Liver (tissue), 9 donors: ENCODE data around the gene SLC25A25. TPM values are rescaled to one million over a fixed set of nuclear protein-coding genes. Genes with fewer than 3 reads are reported as not detected.
A peak's percentile ranks its signal among the peaks of the same experiment; 100 is the strongest.

Source experiments
- DNase-seq: peaks from one replicate; pipeline ENCODE4 v3.0.0-alpha.2; 2017; ENCODE audit warnings: low spot score
- H3K27ac ChIP-seq, 2 donors: one replicate each; pipeline ENCODE4 v1.7.0; 2013; ENCODE audit warnings: inconsistent platforms in 2 of 2, low read length in 2 of 2, control low read depth in 1 of 2, low read depth in 1 of 2, mild to moderate bottlenecking in 1 of 2
- H3K27me3 ChIP-seq, 4 donors: one replicate each; pipeline versions ENCODE4 v1.6.1 to v1.7.0; 2013; ENCODE audit warnings: low read length in 3 of 4, inconsistent platforms in 1 of 4, mild to moderate bottlenecking in 1 of 4, moderate library complexity in 1 of 4; ENCODE audit not compliant: control insufficient read depth in 4 of 4, insufficient read depth in 4 of 4
- H3K36me3 ChIP-seq, 4 donors: one replicate each; pipeline versions ENCODE4 v1.6.1 to v1.7.0; 2013; ENCODE audit warnings: low read length in 3 of 4, mild to moderate bottlenecking in 3 of 4, low read depth in 1 of 4, moderate library complexity in 1 of 4; ENCODE audit not compliant: control insufficient read depth in 4 of 4, insufficient read depth in 3 of 4
- H3K4me1 ChIP-seq, 4 donors: one replicate each; pipeline versions ENCODE4 v1.6.1 to v1.7.0; 2013; ENCODE audit warnings: low read length in 3 of 4, mild to moderate bottlenecking in 3 of 4, moderate library complexity in 1 of 4; ENCODE audit not compliant: control insufficient read depth in 4 of 4, insufficient read depth in 4 of 4
- H3K4me3 ChIP-seq, 3 donors: one replicate each; pipeline versions ENCODE4 v1.6.1 to v1.7.0; 2013; ENCODE audit warnings: low read length in 3 of 3, control low read depth in 1 of 3, low read depth in 1 of 3, mild to moderate bottlenecking in 1 of 3
- H3K9ac ChIP-seq, 2 donors: one replicate each; pipeline ENCODE4 v1.7.0; 2013; ENCODE audit warnings: low read length in 2 of 2, mild to moderate bottlenecking in 2 of 2, moderate library complexity in 2 of 2, control low read depth in 1 of 2, low read depth in 1 of 2
- H3K9me3 ChIP-seq, 4 donors: one replicate each; pipeline versions ENCODE4 v1.6.1 to v1.7.0; 2013; ENCODE audit warnings: low read length in 3 of 4; ENCODE audit not compliant: control insufficient read depth in 4 of 4
- EGR1 ChIP-seq, 2 donors: IDR thresholded peaks; 2 replicates each; pipeline ENCODE4 v1.6.1; 2016 to 2018; ENCODE audit warnings: antibody characterized with exemption in 2 of 2, low read depth in 2 of 2
- FOXA1 ChIP-seq: IDR thresholded peaks from 2 replicates; pipeline ENCODE4 v1.6.1; 2016; ENCODE audit warnings: antibody characterized with exemption
- FOXA2 ChIP-seq: IDR thresholded peaks from 2 replicates; pipeline ENCODE4 v1.6.1; 2016; ENCODE audit warnings: antibody characterized with exemption
- GABPA ChIP-seq, 2 donors: IDR thresholded peaks in 1 of 2; conservative IDR thresholded peaks in 1 of 2; 2 replicates each; pipeline ENCODE4 v1.6.1; 2016; ENCODE audit warnings: antibody characterized with exemption in 2 of 2, mild to moderate bottlenecking in 1 of 2, moderate library complexity in 1 of 2
- HNF4A ChIP-seq, 2 donors: conservative IDR thresholded peaks; 2 replicates each; pipeline ENCODE4 v1.6.1; 2016; ENCODE audit warnings: antibody characterized with exemption in 2 of 2, mild to moderate bottlenecking in 2 of 2
- JUND ChIP-seq, 2 donors: IDR thresholded peaks; 2 replicates each; pipeline ENCODE4 v1.6.1; 2016; ENCODE audit warnings: antibody characterized with exemption in 2 of 2
- MAX ChIP-seq: IDR thresholded peaks from 2 replicates; pipeline ENCODE4 v1.6.1; 2016; ENCODE audit warnings: antibody characterized with exemption
- NR2F2 ChIP-seq: IDR thresholded peaks from 2 replicates; pipeline ENCODE4 v1.6.1; 2016; ENCODE audit warnings: antibody characterized with exemption
- RXRA ChIP-seq, 2 donors: IDR thresholded peaks; 2 replicates each; pipeline ENCODE4 v1.6.1; 2017 to 2018; ENCODE audit warnings: antibody characterized with exemption in 2 of 2, mild to moderate bottlenecking in 1 of 2
- SP1 ChIP-seq: IDR thresholded peaks from 2 replicates; pipeline ENCODE4 v1.6.1; 2018; ENCODE audit warnings: antibody characterized with exemption, mild to moderate bottlenecking
- YY1 ChIP-seq: IDR thresholded peaks from 2 replicates; pipeline ENCODE4 v1.6.1; 2016; ENCODE audit warnings: antibody characterized with exemption, mild to moderate bottlenecking
- WGBS: extraction: QIAGEN DNeasy Blood & Tissue Kit; methylation state at CpG from one replicate; pipeline ENCODE4 v1.1.7; 2013; 5-methylcytosine and 5-hydroxymethylcytosine counted together
- polyA plus RNA-seq, 2 donors: library from polyadenylated mRNA; stranded (reverse) in 1 of 2; unstranded in 1 of 2; fragments of 200-250 nt in 1 of 2; fragments of >200 nt in 1 of 2; fragmentation: Nextera tagmentation in 1 of 2; extraction: Ambion mirVana in 1 of 2; gene quantifications; one replicate each; pipeline versions ENCODE4 v1.2.1 to v1.2.3, GENCODE V29; 2013 to 2015
- total RNA-seq, 2 donors: library from RNA; depleted of rRNA; stranded (reverse); fragments of >200 nt; gene quantifications; one replicate each; pipeline ENCODE4 v1.2.3, GENCODE V29; 2014
- TF ChIP-seq, protein P1 (sequence below): IDR thresholded peaks from 2 replicates; pipeline ENCODE4 v1.6.1; 2016; ENCODE audit warnings: antibody characterized with exemption, mild to moderate bottlenecking
- donor health status: healthy.
- donor health status: healthy.
- donor health status: healthy.
- donor health status: healthy.
- donor health status: healthy.

SLC25A25 gene
- total and polyA plus RNA-seq, 4 donors: 21.7 to 74.6 (median 39.3) TPM

GRCh38 chr9:128148509-128149000 lies 80.5 kb downstream of the SLC25A25 start:
- DNase-seq: no peak
- Histone ChIP-seq H3K4me3 (no peak overlapping the region), H3K27ac (no peak overlapping the region), H3K9ac (no peak overlapping the region), H3K36me3 (no peaks in the 10 kb centered on the region), H3K9me3 (no peaks in the 10 kb centered on the region), H3K4me1 (peaks cover 8 to 13% (median 10%) of the 10 kb centered on the region in 4 donors), H3K27me3 (no peaks in the 10 kb centered on the region)
- TF ChIP-seq MAX (no peak), GABPA (IDR thresholded peaks at IDR 0.05 in 1 of 2, conservative IDR thresholded peaks at IDR 0.05 in 1 of 2) (no peak), JUND (IDR thresholded peaks at IDR 0.05) (no peak), FOXA1 (no peak)
- 89% methylated on average over 5 of the region's 5 CpGs for WGBS

DNA sequence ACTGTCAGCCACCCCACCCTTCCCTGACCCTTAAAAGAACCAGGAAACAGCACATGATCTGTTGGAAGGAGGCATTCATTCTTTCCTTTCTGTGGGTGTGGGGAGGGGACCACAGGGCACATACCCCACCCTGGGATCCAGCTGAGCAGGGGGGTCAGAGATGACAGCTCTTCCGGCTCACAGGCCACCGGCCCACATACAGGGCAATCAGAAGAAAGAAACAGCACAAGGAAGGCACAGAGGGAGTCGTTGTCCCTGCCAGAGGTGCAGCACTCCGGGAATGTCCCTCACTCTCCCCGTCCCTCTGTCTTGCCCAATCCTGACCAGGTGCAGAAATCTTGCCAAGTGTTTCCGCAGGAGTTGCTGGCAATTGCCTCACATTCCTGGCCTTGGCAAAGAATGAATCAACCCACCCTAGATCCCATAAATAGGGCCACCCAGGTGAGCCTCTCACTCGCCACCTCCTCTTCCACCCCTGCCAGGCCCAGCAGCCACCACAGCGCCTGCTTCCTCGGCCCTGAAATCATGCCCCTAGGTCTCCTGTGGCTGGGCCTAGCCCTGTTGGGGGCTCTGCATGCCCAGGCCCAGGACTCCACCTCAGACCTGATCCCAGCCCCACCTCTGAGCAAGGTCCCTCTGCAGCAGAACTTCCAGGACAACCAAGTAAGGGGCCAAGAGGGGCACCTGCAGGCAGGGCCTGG lies 81.1 kb downstream of the SLC25A25 start, which contains the start of gene LCN2:
Gene LCN2 (plus strand): TSS at position 453 of the 701 bp plus-strand sequence. CDS start 73 bp downstream, at position 526.
- Histone ChIP-seq H3K36me3 (no peaks in the 10 kb centered on the region), H3K9ac (no peak within 1 kb of the TSS), H3K4me3 (no peak within 1 kb of the TSS), H3K9me3 (no peaks in the 10 kb centered on the region), H3K27ac (peak within 1 kb of the TSS; percentile 15 to 39), H3K4me1 (peaks cover 8 to 13% (median 10%) of the 10 kb centered on the region in 4 donors), H3K27me3 (no peaks in the 10 kb centered on the region)
- WGBS: 34% methylated on average over 9 of the region's 9 CpGs
- peak; percentile 38 to 58 for TF ChIP-seq HNF4A (conservative IDR thresholded peaks at IDR 0.05)
- TF ChIP-seq YY1: no peak
- TF ChIP-seq SP1: peak; percentile 69
- peak; percentile 60 to 69 for TF ChIP-seq RXRA (IDR thresholded peaks at IDR 0.05)
- TF ChIP-seq, protein P1, sequence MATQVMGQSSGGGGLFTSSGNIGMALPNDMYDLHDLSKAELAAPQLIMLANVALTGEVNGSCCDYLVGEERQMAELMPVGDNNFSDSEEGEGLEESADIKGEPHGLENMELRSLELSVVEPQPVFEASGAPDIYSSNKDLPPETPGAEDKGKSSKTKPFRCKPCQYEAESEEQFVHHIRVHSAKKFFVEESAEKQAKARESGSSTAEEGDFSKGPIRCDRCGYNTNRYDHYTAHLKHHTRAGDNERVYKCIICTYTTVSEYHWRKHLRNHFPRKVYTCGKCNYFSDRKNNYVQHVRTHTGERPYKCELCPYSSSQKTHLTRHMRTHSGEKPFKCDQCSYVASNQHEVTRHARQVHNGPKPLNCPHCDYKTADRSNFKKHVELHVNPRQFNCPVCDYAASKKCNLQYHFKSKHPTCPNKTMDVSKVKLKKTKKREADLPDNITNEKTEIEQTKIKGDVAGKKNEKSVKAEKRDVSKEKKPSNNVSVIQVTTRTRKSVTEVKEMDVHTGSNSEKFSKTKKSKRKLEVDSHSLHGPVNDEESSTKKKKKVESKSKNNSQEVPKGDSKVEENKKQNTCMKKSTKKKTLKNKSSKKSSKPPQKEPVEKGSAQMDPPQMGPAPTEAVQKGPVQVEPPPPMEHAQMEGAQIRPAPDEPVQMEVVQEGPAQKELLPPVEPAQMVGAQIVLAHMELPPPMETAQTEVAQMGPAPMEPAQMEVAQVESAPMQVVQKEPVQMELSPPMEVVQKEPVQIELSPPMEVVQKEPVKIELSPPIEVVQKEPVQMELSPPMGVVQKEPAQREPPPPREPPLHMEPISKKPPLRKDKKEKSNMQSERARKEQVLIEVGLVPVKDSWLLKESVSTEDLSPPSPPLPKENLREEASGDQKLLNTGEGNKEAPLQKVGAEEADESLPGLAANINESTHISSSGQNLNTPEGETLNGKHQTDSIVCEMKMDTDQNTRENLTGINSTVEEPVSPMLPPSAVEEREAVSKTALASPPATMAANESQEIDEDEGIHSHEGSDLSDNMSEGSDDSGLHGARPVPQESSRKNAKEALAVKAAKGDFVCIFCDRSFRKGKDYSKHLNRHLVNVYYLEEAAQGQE: no peak
- TF ChIP-seq NR2F2: peak; percentile 52
- peak in 1 of 2 donors; percentile 17 for TF ChIP-seq EGR1 (IDR thresholded peaks at IDR 0.05; ENCODE audit: low read depth in 2 of 2)
- no peak for DNase-seq

- 81% methylated on average over 11 of the region's 11 CpGs for WGBS
These were observed 82.0 kb downstream of the SLC25A25 start for GRCh38 chr9:128149951-128150593.

More at GRCh38 chr9:128149951-128150593, 82.0 kb downstream of the SLC25A25 start:
- no peaks in the 10 kb centered on the region for H3K36me3 ChIP-seq
- H3K4me1 ChIP-seq: peaks cover 8 to 13% (median 10%) of the 10 kb centered on the region in 4 donors
- no peak overlapping the region for H3K27ac ChIP-seq
- no peak overlapping the region for H3K4me3 ChIP-seq
- H3K9me3 ChIP-seq: no peaks in the 10 kb centered on the region
- no peak for DNase-seq
- H3K27me3 ChIP-seq: no peaks in the 10 kb centered on the region
- H3K9ac ChIP-seq: no peak overlapping the region
- TF ChIP-seq FOXA2: no peak
